Tibial artery (tissue), 4 donors: ENCODE measurements around the gene SEC61B.

ENCODE experiments used
- DNase-seq, 2 donors: peaks; one replicate each; pipeline ENCODE4 v3.0.0-alpha.2; 2019
- H3K27ac ChIP-seq, 2 donors: fragments of 200-600 bp; sonication (generic) in 1 of 2; 1 replicate in 1 of 2; 2 replicates in 1 of 2; pipeline ENCODE4 v1.5.1; 2018 to 2019; ENCODE audit warnings: mild to moderate bottlenecking in 1 of 2
- H3K27me3 ChIP-seq, 2 donors: fragments of 200-600 bp; sonication (generic) in 1 of 2; one replicate each; pipeline versions ENCODE4 v1.5.1 to v1.6.0; 2016 to 2019
- H3K36me3 ChIP-seq, 3 donors: fragments of 200-600 bp; sonication (generic) in 2 of 3; one replicate each; pipeline ENCODE4 v1.5.1; 2016 to 2019; ENCODE audit warnings: mild to moderate bottlenecking in 2 of 3
- H3K4me1 ChIP-seq, 4 donors: fragments of 200-600 bp; sonication (generic) in 2 of 4; 1 replicate in 3 of 4; 2 replicates in 1 of 4; pipeline ENCODE4 v1.5.1; 2016 to 2019
- H3K4me3 ChIP-seq, 2 donors: fragments of 200-600 bp; sonication (generic) in 1 of 2; 1 replicate in 1 of 2; 2 replicates in 1 of 2; pipeline ENCODE4 v1.5.1; 2018 to 2019; ENCODE audit warnings: mild to moderate bottlenecking in 2 of 2
- H3K9me3 ChIP-seq, 3 donors: fragments of 200-600 bp; sonication (generic) in 1 of 3; one replicate each; pipeline ENCODE4 v1.5.1; 2016 to 2019
- intact Hi-C: fragments of 100-400 bp; cut with DNase I; formaldehyde crosslinking; loops from one replicate; pipeline ENCODE4 v1.15.0; 2023; ENCODE audit warnings: low total_unique reads
- TF ChIP-seq, protein P1 (sequence below), 2 experiments: fragments of 200-600 bp in 1 of 2; fragments of 450-650 bp in 1 of 2; IDR thresholded peaks; one replicate each; pipeline ENCODE4 v1.5.1; 2017 to 2019; ENCODE audit warnings: antibody characterized with exemption in 2 of 2, mild to moderate bottlenecking in 1 of 2, moderate library complexity in 1 of 2

The SEC61B gene

DNA sequence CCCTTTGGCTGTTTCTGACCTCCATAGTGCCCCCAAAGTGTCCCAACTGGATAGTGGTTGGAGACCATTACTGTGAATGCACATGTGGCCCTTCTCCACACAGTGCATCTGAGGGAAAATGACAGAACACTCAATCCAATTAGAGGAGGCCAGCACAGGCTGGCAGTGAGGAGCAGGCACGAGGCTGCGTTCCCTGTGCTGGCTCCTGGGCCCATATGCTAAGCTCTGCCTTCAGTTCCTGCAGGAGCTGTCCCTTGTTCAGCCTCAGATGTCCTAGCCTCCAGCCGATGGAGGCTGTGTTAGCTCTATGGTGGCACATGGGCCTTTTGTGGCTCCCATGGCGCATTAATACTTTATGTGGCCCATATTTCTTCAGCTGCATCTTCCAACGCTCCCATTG is 36.1 kb upstream of the SEC61B start:
- no peak for DNase-seq
- Histone ChIP-seq H3K4me1 (peaks cover 0 to 11% (median 3%) of the 10 kb centered on the region in 4 donors), H3K4me3 (no peak overlapping the region), H3K27ac (no peak overlapping the region), H3K36me3 (no peaks in the 10 kb centered on the region), H3K27me3 (peaks cover 0 to 8% of the 10 kb centered on the region in 2 donors), H3K9me3 (no peaks in the 10 kb centered on the region)
- intact Hi-C loops = loop anchor here (10.0 kb wide), 1 partner anchor 619 kb away; no protein-coding TSS in a partner anchor
- TF ChIP-seq, protein P1, sequence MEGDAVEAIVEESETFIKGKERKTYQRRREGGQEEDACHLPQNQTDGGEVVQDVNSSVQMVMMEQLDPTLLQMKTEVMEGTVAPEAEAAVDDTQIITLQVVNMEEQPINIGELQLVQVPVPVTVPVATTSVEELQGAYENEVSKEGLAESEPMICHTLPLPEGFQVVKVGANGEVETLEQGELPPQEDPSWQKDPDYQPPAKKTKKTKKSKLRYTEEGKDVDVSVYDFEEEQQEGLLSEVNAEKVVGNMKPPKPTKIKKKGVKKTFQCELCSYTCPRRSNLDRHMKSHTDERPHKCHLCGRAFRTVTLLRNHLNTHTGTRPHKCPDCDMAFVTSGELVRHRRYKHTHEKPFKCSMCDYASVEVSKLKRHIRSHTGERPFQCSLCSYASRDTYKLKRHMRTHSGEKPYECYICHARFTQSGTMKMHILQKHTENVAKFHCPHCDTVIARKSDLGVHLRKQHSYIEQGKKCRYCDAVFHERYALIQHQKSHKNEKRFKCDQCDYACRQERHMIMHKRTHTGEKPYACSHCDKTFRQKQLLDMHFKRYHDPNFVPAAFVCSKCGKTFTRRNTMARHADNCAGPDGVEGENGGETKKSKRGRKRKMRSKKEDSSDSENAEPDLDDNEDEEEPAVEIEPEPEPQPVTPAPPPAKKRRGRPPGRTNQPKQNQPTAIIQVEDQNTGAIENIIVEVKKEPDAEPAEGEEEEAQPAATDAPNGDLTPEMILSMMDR (IDR thresholded peaks at IDR 0.05) = no peak

DNA sequence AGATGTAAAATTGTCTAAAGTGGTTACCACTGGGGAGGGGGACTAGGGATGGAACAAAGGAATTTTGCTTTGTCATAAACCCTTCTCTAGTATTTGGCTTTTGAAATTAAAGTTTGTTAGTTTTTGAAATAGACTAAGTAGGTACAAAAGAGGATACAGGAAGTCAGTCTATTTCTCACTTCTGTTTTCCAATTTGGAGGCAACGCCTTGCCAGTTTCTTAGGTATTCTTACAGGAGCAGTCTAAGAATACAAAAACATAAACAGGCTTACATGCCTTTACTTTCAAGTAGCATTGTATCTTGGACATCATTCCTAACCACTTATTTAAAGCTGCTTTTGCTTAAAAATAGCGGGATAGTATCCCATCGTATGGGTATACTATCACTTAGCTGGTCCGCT is 34.8 kb upstream of the SEC61B start:
- H3K27ac ChIP-seq = no peak overlapping the region
- TF ChIP-seq, protein P1 (IDR thresholded peaks at IDR 0.05) = no peak
- H3K4me3 ChIP-seq = no peak overlapping the region
- DNase-seq = no peak
- H3K27me3 ChIP-seq = peaks cover 0 to 11% of the 10 kb centered on the region in 2 donors
- H3K4me1 ChIP-seq = peaks cover 0 to 11% (median 3%) of the 10 kb centered on the region in 4 donors
- no peaks in the 10 kb centered on the region for H3K36me3 ChIP-seq
- H3K9me3 ChIP-seq = no peaks in the 10 kb centered on the region
- intact Hi-C loops = loop anchor here (10.0 kb wide), 1 partner anchor 617 kb away; no protein-coding TSS in a partner anchor

DNA sequence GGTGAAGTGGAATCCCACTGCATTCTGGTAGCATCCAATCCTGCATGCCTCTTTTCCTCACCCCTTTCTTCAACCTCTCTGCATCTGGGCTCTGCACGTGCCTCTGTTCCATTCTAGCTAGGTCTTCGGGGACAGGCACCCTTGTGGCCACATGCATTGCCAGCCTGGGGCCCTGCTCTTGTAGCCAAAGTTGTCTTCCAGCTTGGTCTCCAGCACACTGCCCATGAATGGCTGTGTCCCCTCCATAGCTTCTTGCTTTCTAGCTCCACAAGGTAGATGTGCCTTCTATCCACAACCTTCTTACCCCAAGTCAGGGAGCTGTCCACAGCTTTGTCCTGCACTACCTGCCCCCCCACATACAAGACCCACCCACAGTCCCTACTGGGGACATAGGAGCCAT is 32.9 kb upstream of the SEC61B start:
- DNase-seq = no peak
- Histone ChIP-seq H3K36me3 (no peaks in the 10 kb centered on the region), H3K4me1 (peaks cover 0 to 9% (median 3%) of the 10 kb centered on the region in 4 donors), H3K4me3 (no peak overlapping the region), H3K27ac (no peak overlapping the region), H3K9me3 (no peaks in the 10 kb centered on the region), H3K27me3 (peaks cover 0 to 11% of the 10 kb centered on the region in 2 donors)
- TF ChIP-seq, protein P1 (IDR thresholded peaks at IDR 0.05) = no peak
- intact Hi-C loops = loop anchor here (10.0 kb wide), 1 partner anchor 616 kb away; no protein-coding TSS in a partner anchor

DNA sequence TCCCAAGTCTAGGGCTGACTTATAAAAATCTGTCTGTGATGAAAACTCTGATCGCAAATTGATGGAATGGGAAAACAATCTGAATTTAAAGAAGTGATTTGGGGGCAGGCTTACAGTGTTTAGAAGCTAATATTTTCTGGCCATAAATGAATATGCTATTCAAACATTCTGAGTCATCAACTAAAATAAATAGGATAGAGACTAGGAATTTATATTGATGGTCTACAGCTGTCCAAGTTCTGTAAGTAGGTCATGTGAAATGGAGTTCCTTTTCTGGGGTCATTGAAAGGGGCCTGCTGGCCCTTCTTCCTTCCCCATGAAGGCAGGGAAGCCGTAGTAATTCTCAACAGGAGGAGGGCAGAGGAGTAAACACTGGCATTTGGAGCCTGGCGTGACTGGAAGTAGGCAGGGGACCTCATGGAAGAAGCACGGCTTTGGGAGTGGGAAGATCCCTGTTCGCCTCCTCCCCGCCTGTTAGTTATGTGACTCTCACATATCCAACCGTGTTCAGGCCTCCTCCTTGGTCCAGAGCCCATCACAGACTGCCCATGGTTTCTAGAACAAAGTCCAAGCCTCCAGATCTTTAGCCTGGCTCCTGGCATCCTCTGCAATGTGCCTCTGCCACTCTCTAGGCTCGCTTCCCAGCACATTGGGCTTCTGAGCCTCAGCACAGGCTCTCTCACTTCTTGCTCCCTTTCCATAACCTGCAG is 32.0 kb upstream of the SEC61B start:
- Histone ChIP-seq H3K4me3 (no peak overlapping the region), H3K9me3 (no peaks in the 10 kb centered on the region), H3K4me1 (peaks cover 0 to 2% (median 1%) of the 10 kb centered on the region in 4 donors), H3K27ac (no peak overlapping the region), H3K27me3 (peaks cover 0 to 11% of the 10 kb centered on the region in 2 donors), H3K36me3 (no peaks in the 10 kb centered on the region)
- DNase-seq = no peak
- TF ChIP-seq, protein P1 (IDR thresholded peaks at IDR 0.05) = no peak
- intact Hi-C loops = loop anchor here (10.0 kb wide), 1 partner anchor 615 kb away; no protein-coding TSS in a partner anchor

DNA sequence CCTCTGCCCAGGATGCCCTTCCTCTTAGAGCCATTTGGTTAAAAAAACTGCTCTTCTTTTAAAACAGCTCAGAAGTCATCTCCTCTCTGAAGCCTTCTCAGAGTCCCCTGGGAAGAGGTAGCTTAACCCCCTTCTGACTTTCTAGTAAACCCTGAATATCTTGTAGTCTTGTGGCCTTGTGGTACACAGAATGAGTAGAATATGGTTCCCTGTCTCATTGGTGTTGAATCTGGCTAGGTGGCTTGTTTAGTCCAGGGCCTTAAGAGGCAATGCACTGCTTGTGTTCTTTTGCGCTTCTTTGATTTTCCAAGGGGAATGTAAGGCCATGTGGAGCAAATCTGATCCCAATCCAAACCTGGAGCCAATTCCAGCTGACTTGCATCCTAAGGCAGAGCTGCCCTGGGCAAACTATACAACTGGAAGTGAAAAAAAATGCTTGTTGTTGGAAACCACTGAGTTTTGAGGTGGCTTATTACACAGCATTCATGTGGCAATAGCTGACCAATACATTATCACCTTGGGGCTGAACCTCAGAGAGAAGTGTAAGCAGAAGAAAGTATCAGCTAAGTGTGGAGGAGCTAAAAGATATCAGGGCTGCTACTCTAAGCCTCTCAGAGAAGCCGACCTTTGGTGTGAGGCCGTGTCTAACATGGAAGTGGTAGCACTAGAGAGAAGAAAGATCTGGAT is 31.3 kb upstream of the SEC61B start:
- TF ChIP-seq, protein P1 (IDR thresholded peaks at IDR 0.05) = no peak
- H3K27ac ChIP-seq = no peak overlapping the region
- no peak for DNase-seq
- H3K36me3 ChIP-seq = no peaks in the 10 kb centered on the region
- H3K4me3 ChIP-seq = no peak overlapping the region
- no peaks in the 10 kb centered on the region for H3K9me3 ChIP-seq
- H3K4me1 ChIP-seq = no peaks in the 10 kb centered on the region
- peaks cover 0 to 11% of the 10 kb centered on the region in 2 donors for H3K27me3 ChIP-seq
- intact Hi-C loops = no loop called here
